Neural cell (in vitro differentiated cells): ENCODE measurements around the gene TAOK1. TPM values are rescaled to one million over a fixed set of nuclear protein-coding genes. Genes with fewer than 3 reads are reported as not detected.
"Not testable (repeated sequence)": the region's sequence is repeated elsewhere in the genome, so short reads cannot be mapped to it uniquely, and the experiment has no call there.

Experiments
- H2AFZ ChIP-seq: fragments of 200-600, 300-800 bp; sonication (generic), shearing (Covaris generic); 2 replicates; pipeline ENCODE4 v1.6.0; 2014; ENCODE audit warnings: low read depth, mild to moderate bottlenecking, antibody characterized with exemption, low read length, moderate library complexity
- H3F3A ChIP-seq: fragments of 200-600 bp; shearing (Covaris generic); 2 replicates; pipeline ENCODE4 v1.6.1; 2016; ENCODE audit warnings: mild to moderate bottlenecking, moderate library complexity, mixed read lengths, antibody characterized with exemption, low read length; ENCODE audit not compliant: insufficient read depth, poor library complexity, severe bottlenecking
- H3K27ac ChIP-seq: fragments of 200-600, 300-800 bp; sonication (generic), shearing (Covaris generic); 2 replicates; pipeline ENCODE4 v1.5.1; 2014; ENCODE audit warnings: mild to moderate bottlenecking, low read length, moderate library complexity
- H3K27me3 ChIP-seq: fragments of 300-800, 200-600 bp; sonication (generic), shearing (Covaris generic); 2 replicates; pipeline ENCODE4 v1.6.0; 2014; ENCODE audit warnings: mild to moderate bottlenecking, low read depth, low read length, moderate library complexity; ENCODE audit not compliant: insufficient read depth
- H3K36me3 ChIP-seq: fragments of 300-800, 200-600 bp; sonication (generic), shearing (Covaris generic); 2 replicates; pipeline ENCODE4 v1.5.1; 2014; ENCODE audit warnings: mild to moderate bottlenecking, antibody characterized with exemption, low read length, moderate library complexity; ENCODE audit not compliant: insufficient read depth
- H3K4me2 ChIP-seq: fragments of 300-800, 200-600 bp; sonication (generic), shearing (Covaris generic); 2 replicates; pipeline ENCODE4 v1.6.0; 2014; ENCODE audit warnings: mild to moderate bottlenecking, low read length
- H3K4me3 ChIP-seq: fragments of 300-800, 200-600 bp; sonication (generic), shearing (Covaris generic); 2 replicates; pipeline ENCODE4 v1.5.1; 2014; ENCODE audit warnings: mild to moderate bottlenecking, low read length, moderate library complexity
- H3K79me2 ChIP-seq: fragments of 200-600 bp; shearing (Covaris generic); replicated peaks from 2 replicates; pipeline ENCODE4 v1.6.0; 2014; ENCODE audit warnings: mild to moderate bottlenecking, low read length, moderate library complexity; ENCODE audit not compliant: insufficient read depth
- H3K9ac ChIP-seq: fragments of 300-800, 200-600 bp; sonication (generic), shearing (Covaris generic); 2 replicates; pipeline ENCODE4 v1.6.1; 2016; ENCODE audit warnings: mild to moderate bottlenecking, low read length, mixed read lengths
- H3K9me2 ChIP-seq: fragments of 200-600 bp; shearing (Covaris generic); 2 replicates; pipeline ENCODE4 v1.6.1; 2016; ENCODE audit warnings: mild to moderate bottlenecking, low read length, mixed read lengths; ENCODE audit not compliant: insufficient read depth
- H3K9me3 ChIP-seq: fragments of 200-600, 300-800 bp; sonication (generic), shearing (Covaris generic); 2 replicates; pipeline ENCODE4 v1.6.1; 2016; ENCODE audit warnings: mild to moderate bottlenecking, mixed run types, low read length, moderate library complexity, mixed read lengths
- H4K20me1 ChIP-seq: fragments of 200-600 bp; shearing (Covaris generic); 2 replicates; pipeline ENCODE4 v1.6.1; 2016; ENCODE audit warnings: mild to moderate bottlenecking, mixed run types; ENCODE audit not compliant: insufficient read depth
- CTCF ChIP-seq: fragments of 450-650 bp; IDR thresholded peaks from 2 replicates; pipeline ENCODE4 v1.5.1; 2014; ENCODE audit warnings: antibody characterized with exemption, mild to moderate bottlenecking, moderate library complexity; ENCODE audit not compliant: poor library complexity, severe bottlenecking
- EP300 ChIP-seq: fragments of 450-650 bp; conservative IDR thresholded peaks from 2 replicates; pipeline ENCODE4 v1.6.1; 2014; ENCODE audit warnings: antibody characterized with exemption, mild to moderate bottlenecking, moderate library complexity; ENCODE audit not compliant: poor library complexity, severe bottlenecking
- EZH2 ChIP-seq: fragments of 200-600, 300-800 bp; shearing (Covaris generic), sonication (generic); IDR thresholded peaks from 2 replicates; pipeline ENCODE4 v1.6.1; 2014; ENCODE audit warnings: antibody characterized with exemption, low read length, borderline replicate concordance, mild to moderate bottlenecking; ENCODE audit not compliant: insufficient read depth, poor library complexity, severe bottlenecking
- MXI1 ChIP-seq: fragments of 450-650 bp; conservative IDR thresholded peaks from 2 replicates; pipeline ENCODE4 v1.6.1; 2014; ENCODE audit warnings: antibody characterized with exemption, mild to moderate bottlenecking; ENCODE audit not compliant: poor library complexity, severe bottlenecking
- POLR2AphosphoS5 ChIP-seq: IDR thresholded peaks from 2 replicates; pipeline ENCODE4 v1.6.1; 2012
- RAD21 ChIP-seq: fragments of 450-650 bp; conservative IDR thresholded peaks from 2 replicates; pipeline ENCODE4 v1.6.1; 2014; ENCODE audit warnings: antibody characterized with exemption, mild to moderate bottlenecking, moderate library complexity
- SMC3 ChIP-seq: fragments of 450-650 bp; conservative IDR thresholded peaks from 2 replicates; pipeline ENCODE4 v1.6.1; 2014; ENCODE audit warnings: antibody characterized with exemption, mild to moderate bottlenecking, moderate library complexity; ENCODE audit not compliant: poor library complexity
- TAF1 ChIP-seq: IDR thresholded peaks from 2 replicates; pipeline ENCODE4 v1.6.1; 2012; ENCODE audit warnings: low read depth
- polyA plus RNA-seq: library from polyadenylated mRNA; depleted of rRNA; stranded (reverse); fragments of >200 nt; gene quantifications from 2 replicates; pipeline ENCODE4 v1.2.3, GENCODE V29; 2014
- TF ChIP-seq, protein P1 (sequence below): IDR thresholded peaks from 2 replicates; pipeline ENCODE4 v1.6.1; 2012; ENCODE audit warnings: borderline replicate concordance

The TAOK1 gene
- polyA plus RNA-seq, 1 donor from 2014 or later = 53.2 TPM

- no peak overlapping the region for H2AFZ ChIP-seq
- H3K27me3 ChIP-seq = no peaks in the 10 kb centered on the region
- no peaks in the 10 kb centered on the region for H3K79me2 ChIP-seq
- H3K36me3 ChIP-seq = no peaks in the 10 kb centered on the region
- H3K9ac ChIP-seq = no peak overlapping the region
- no peaks in the 10 kb centered on the region for H3K9me3 ChIP-seq
- no peak overlapping the region for H3K4me3 ChIP-seq
- no peak overlapping the region for H3K4me2 ChIP-seq
- no peaks in the 10 kb centered on the region for H3F3A ChIP-seq
- H4K20me1 ChIP-seq = no peaks in the 10 kb centered on the region
- no peak overlapping the region for H3K27ac ChIP-seq
- TF ChIP-seq CTCF (no peak), RAD21 (no peak), EZH2 (no peak), MXI1 (no peak)
- H3K9me2 ChIP-seq = no peaks in the 10 kb centered on the region
Measured at GRCh38 chr17:29342158-29342765, 47.9 kb upstream of the TAOK1 start.

- Histone ChIP-seq H3K4me3 (no peak overlapping the region), H3K9me3 (no peaks in the 10 kb centered on the region), H3K36me3 (no peaks in the 10 kb centered on the region), H3K9ac (no peak overlapping the region), H3K4me2 (no peak overlapping the region), H2AFZ (no peak overlapping the region), H3K27me3 (no peaks in the 10 kb centered on the region), H4K20me1 (no peaks in the 10 kb centered on the region), H3K9me2 (no peaks in the 10 kb centered on the region), H3K79me2 (no peaks in the 10 kb centered on the region), H3K27ac (no peak overlapping the region), H3F3A (no peaks in the 10 kb centered on the region)
- no peak for TF ChIP-seq SMC3
Measured at GRCh38 chr17:29344201-29344856, 45.8 kb upstream of the TAOK1 start.

- Histone ChIP-seq H3K4me3 (no peak overlapping the region), H3K9me3 (no peaks in the 10 kb centered on the region), H3K4me2 (no peak overlapping the region), H3K27me3 (no peaks in the 10 kb centered on the region), H4K20me1 (no peaks in the 10 kb centered on the region), H3K36me3 (no peaks in the 10 kb centered on the region), H3K27ac (no peak overlapping the region), H3F3A (no peaks in the 10 kb centered on the region), H3K9ac (no peak overlapping the region), H3K9me2 (no peaks in the 10 kb centered on the region), H3K79me2 (no peaks in the 10 kb centered on the region), H2AFZ (no peak overlapping the region)
- TF ChIP-seq EZH2 = no peak
- no peak for TF ChIP-seq POLR2AphosphoS5
- no peak for TF ChIP-seq CTCF
- TF ChIP-seq EP300 = no peak
- no peak for TF ChIP-seq SMC3
- no peak for TF ChIP-seq MXI1
- no peak for TF ChIP-seq TAF1
- no peak for TF ChIP-seq RAD21
- TF ChIP-seq, protein P1, sequence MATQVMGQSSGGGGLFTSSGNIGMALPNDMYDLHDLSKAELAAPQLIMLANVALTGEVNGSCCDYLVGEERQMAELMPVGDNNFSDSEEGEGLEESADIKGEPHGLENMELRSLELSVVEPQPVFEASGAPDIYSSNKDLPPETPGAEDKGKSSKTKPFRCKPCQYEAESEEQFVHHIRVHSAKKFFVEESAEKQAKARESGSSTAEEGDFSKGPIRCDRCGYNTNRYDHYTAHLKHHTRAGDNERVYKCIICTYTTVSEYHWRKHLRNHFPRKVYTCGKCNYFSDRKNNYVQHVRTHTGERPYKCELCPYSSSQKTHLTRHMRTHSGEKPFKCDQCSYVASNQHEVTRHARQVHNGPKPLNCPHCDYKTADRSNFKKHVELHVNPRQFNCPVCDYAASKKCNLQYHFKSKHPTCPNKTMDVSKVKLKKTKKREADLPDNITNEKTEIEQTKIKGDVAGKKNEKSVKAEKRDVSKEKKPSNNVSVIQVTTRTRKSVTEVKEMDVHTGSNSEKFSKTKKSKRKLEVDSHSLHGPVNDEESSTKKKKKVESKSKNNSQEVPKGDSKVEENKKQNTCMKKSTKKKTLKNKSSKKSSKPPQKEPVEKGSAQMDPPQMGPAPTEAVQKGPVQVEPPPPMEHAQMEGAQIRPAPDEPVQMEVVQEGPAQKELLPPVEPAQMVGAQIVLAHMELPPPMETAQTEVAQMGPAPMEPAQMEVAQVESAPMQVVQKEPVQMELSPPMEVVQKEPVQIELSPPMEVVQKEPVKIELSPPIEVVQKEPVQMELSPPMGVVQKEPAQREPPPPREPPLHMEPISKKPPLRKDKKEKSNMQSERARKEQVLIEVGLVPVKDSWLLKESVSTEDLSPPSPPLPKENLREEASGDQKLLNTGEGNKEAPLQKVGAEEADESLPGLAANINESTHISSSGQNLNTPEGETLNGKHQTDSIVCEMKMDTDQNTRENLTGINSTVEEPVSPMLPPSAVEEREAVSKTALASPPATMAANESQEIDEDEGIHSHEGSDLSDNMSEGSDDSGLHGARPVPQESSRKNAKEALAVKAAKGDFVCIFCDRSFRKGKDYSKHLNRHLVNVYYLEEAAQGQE = no peak
Measured at GRCh38 chr17:29345066-29345465, 45.1 kb upstream of the TAOK1 start.

GRCh38 chr17:29345470-29345869, 44.7 kb upstream of the TAOK1 start:
- not testable (repeated sequence) for H4K20me1 ChIP-seq, H3F3A ChIP-seq, H3K9ac ChIP-seq, H3K4me2 ChIP-seq, H3K9me3 ChIP-seq, H3K27me3 ChIP-seq, H3K9me2 ChIP-seq, H3K36me3 ChIP-seq, H3K27ac ChIP-seq, H3K4me3 ChIP-seq, H2AFZ ChIP-seq, H3K79me2 ChIP-seq
